BJ (cell line): Measurements from ENCODE around the gene APOBEC3C. TPM values are rescaled to one million over a fixed set of nuclear protein-coding genes. Genes with fewer than 3 reads are reported as not detected.
"Not testable (repeated sequence)": the region's sequence is repeated elsewhere in the genome, so short reads cannot be mapped to it uniquely, and the experiment has no call there.

ENCODE experiments used
- CTCF ChIA-PET: fragments of 350-600 bp; formaldehyde crosslinking; extraction: SDS; loops from one replicate; lab custom pipeline; 2021; ENCODE audit warnings: antibody characterized with exemption, inconsistent platforms; lab: Yijun Ruan, JAX
- POLR2A ChIA-PET: fragments of 300-600 bp; sonication (Branson Sonifier 250); formaldehyde crosslinking; extraction: SDS; loops from one replicate; lab custom pipeline; 2021; ENCODE audit warnings: antibody characterized with exemption; lab: Charles Lee
- DNase-seq: peaks from one replicate; pipeline ENCODE4 v3.0.0-alpha.2; 2011; ENCODE audit warnings: low read depth
- H3K27me3 ChIP-seq: 2 replicates; pipeline ENCODE4 v1.6.0; 2011; ENCODE audit warnings: low read length; ENCODE audit not compliant: control insufficient read depth, insufficient read depth
- H3K36me3 ChIP-seq: 2 replicates; pipeline ENCODE4 v1.5.1; 2011; ENCODE audit warnings: low read length; ENCODE audit not compliant: control insufficient read depth, insufficient read depth
- H3K4me3 ChIP-seq: 2 replicates; pipeline ENCODE4 v1.5.1; 2011; ENCODE audit warnings: low read depth, mild to moderate bottlenecking, control low read depth, low read length
- polyA plus RNA-seq: library from polyadenylated mRNA; depleted of rRNA; stranded (reverse); fragments of >200 nt; gene quantifications from 2 replicates; pipeline ENCODE4 v1.2.3, GENCODE V29; 2011
- TF ChIP-seq, protein P1 (sequence below): IDR thresholded peaks from 2 replicates; pipeline ENCODE4 v1.5.1; 2011; ENCODE audit warnings: low read depth, mild to moderate bottlenecking, control low read depth, inconsistent platforms, low read length, moderate library complexity; ENCODE audit not compliant: insufficient read depth

The APOBEC3C gene
- polyA plus RNA-seq, 1 experiment, result 20.4 TPM

GRCh38 chr22:39003165-39003638 lies 10.9 kb upstream of the APOBEC3C start:
- ChIA-PET POLR2A (interaction anchor here (0.5 kb wide), 1 partner anchor 121 kb away, joined by 4 read pairs; no protein-coding TSS in a partner anchor), CTCF (interaction anchor here (0.5 to 10.6 kb wide), 24 partner anchors 10 to 1382 kb away, joined by 3 to 136 read pairs (median 4); partner anchors contain the start of genes APOBEC3C and CBX6)
- TF ChIP-seq, protein P1, sequence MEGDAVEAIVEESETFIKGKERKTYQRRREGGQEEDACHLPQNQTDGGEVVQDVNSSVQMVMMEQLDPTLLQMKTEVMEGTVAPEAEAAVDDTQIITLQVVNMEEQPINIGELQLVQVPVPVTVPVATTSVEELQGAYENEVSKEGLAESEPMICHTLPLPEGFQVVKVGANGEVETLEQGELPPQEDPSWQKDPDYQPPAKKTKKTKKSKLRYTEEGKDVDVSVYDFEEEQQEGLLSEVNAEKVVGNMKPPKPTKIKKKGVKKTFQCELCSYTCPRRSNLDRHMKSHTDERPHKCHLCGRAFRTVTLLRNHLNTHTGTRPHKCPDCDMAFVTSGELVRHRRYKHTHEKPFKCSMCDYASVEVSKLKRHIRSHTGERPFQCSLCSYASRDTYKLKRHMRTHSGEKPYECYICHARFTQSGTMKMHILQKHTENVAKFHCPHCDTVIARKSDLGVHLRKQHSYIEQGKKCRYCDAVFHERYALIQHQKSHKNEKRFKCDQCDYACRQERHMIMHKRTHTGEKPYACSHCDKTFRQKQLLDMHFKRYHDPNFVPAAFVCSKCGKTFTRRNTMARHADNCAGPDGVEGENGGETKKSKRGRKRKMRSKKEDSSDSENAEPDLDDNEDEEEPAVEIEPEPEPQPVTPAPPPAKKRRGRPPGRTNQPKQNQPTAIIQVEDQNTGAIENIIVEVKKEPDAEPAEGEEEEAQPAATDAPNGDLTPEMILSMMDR, result peak; percentile 76
- peak; percentile 55 for DNase-seq
- Histone ChIP-seq H3K27me3 (peaks cover 5% of the 10 kb centered on the region), H3K36me3 (no peaks in the 10 kb centered on the region), H3K4me3 (no peak overlapping the region)

GRCh38 chr22:39007177-39007576 lies 6.9 kb upstream of the APOBEC3C start:
- ChIA-PET CTCF (interaction anchor here (0.7 to 10.6 kb wide), 14 partner anchors 77 to 241 kb away, joined by 3 to 136 read pairs (median 3); partner anchors contain the start of gene CBX6), POLR2A (no interaction called here)
- no peak overlapping the region for H3K4me3 ChIP-seq
- no peaks in the 10 kb centered on the region for H3K36me3 ChIP-seq
- no peaks in the 10 kb centered on the region for H3K27me3 ChIP-seq
- TF ChIP-seq, protein P1, result no peak
- no peak for DNase-seq

DNA sequence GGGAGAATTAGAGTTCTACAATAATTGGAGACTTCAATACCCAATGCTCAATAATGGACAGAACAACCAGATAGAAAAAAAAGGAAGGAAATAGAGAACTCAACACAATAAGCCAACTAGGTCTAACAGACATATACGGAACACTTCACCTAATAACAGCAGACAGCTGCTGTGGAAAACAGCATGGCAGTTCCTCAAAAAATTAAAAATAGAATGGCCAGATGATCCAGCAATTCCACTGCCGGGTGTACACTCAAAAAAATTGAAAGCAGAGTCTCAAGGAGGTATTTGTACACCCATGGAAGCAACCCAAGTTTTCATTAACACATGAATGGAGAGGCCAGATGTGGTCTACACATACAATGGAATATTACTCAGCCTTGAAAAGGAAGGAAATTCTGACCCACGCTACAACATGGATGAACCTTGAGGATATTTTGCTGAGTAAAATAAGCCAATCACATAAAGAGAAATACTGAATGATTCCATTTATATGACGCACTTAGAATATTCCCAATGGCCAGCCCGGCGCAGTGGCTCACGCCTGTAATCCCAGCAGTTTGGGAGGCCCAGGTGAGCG lies 5.7 kb upstream of the APOBEC3C start:
- H3K4me3 ChIP-seq, H3K36me3 ChIP-seq, DNase-seq, POLR2A ChIA-PET, H3K27me3 ChIP-seq: not testable (repeated sequence)
- CTCF ChIA-PET, result interaction anchor here (1.0 to 10.6 kb wide), 9 partner anchors 76 to 242 kb away, joined by 3 to 136 read pairs (median 3); partner anchors contain the start of gene CBX6

GRCh38 chr22:39010946-39011345 lies 3.1 kb upstream of the APOBEC3C start:
- Histone ChIP-seq H3K27me3 (no peaks in the 10 kb centered on the region), H3K36me3 (no peaks in the 10 kb centered on the region), H3K4me3 (no peak overlapping the region)
- TF ChIP-seq, protein P1, result no peak
- ChIA-PET CTCF (no interaction called here), POLR2A (no interaction called here)
- DNase-seq, result no peak

- TF ChIP-seq, protein P1, result no peak
- no peak overlapping the region for H3K4me3 ChIP-seq
- ChIA-PET POLR2A (no interaction called here), CTCF (interaction anchor here (1.7 to 2.9 kb wide), 3 partner anchors 9 to 244 kb away, joined by 3 to 10 read pairs (median 6); no protein-coding TSS in a partner anchor)
- DNase-seq, result no peak
- H3K27me3 ChIP-seq, result no peaks in the 10 kb centered on the region
- H3K36me3 ChIP-seq, result no peaks in the 10 kb centered on the region; the same call in 1 of the 2 replicates
Measured at GRCh38 chr22:39012533-39013511, 1.2 kb upstream of the APOBEC3C start.

GRCh38 chr22:39013561-39013941 lies 506 bp upstream of the APOBEC3C start:
- POLR2A ChIA-PET, H3K36me3 ChIP-seq, H3K27me3 ChIP-seq, DNase-seq: not testable (repeated sequence)
- CTCF ChIA-PET, result interaction anchor here (1.7 to 2.9 kb wide), 3 partner anchors 10 to 245 kb away, joined by 3 to 10 read pairs (median 6); no protein-coding TSS in a partner anchor
- peak overlapping the region; percentile 8 for H3K4me3 ChIP-seq

- CTCF ChIA-PET, result interaction anchor here (1.0 to 2.9 kb wide), 4 partner anchors 11 to 246 kb away, joined by 3 to 10 read pairs (median 6); no protein-coding TSS in a partner anchor
- DNase-seq, POLR2A ChIA-PET: not testable (repeated sequence)
Measured at GRCh38 chr22:39014723-39015121, 665 bp downstream of the APOBEC3C start.

More at GRCh38 chr22:39014723-39015121, 665 bp downstream of the APOBEC3C start:
- H3K4me3 ChIP-seq, result peak overlapping the region; percentile 71
- not testable (repeated sequence) for H3K27me3 ChIP-seq, H3K36me3 ChIP-seq
